ENCODE data around the gene ABCD1.

The ABCD1 gene

DNA sequence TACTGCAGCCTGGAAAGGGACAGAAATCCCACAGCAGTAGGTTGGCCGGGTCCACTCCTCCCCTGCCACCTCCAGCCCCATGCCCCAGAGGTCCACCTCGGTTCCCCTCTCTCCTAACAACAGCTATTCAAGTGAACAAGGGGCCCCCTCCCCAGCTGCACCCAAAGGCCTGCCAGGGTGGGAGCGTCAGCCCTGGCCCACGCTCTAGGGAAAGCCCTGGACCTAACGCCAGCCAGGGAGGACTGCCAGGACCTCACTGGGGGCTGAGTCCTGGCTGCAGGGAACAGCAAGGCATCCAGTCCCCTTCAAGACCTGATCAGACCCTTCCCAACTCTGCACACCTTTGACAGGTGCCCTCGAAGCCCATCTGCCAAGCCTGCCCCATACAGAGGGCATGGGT, 23.7 kb upstream of the ABCD1 start:
- Histone ChIP-seq H3K4me2 (ENCODE audit: low read depth, low read length, poor library complexity, severe bottlenecking) (no peak overlapping the region), H3K9ac (ENCODE audit: low read depth, low read length, poor library complexity, severe bottlenecking) (no peak overlapping the region), H4K20me1 (ENCODE audit: insufficient read depth, low read length, poor library complexity, severe bottlenecking) (no peaks in the 10 kb centered on the region), H3K27me3 (ENCODE audit: insufficient read depth, low read length, poor library complexity, severe bottlenecking) (no peaks in the 10 kb centered on the region), H2AFZ (ENCODE audit: low read length) (no peak overlapping the region), H3K9me3 (ENCODE audit: insufficient read depth, low read depth, low read length) (no peaks in the 10 kb centered on the region), H3K36me3 (ENCODE audit: insufficient read depth, low read length) (peaks cover 22% of the 10 kb centered on the region; the same call in 1 of the 2 replicates), H3K79me2 (ENCODE audit: insufficient read depth, low read length) (no peaks in the 10 kb centered on the region), H3K4me1 (ENCODE audit: insufficient read depth, low read length, poor library complexity, severe bottlenecking) (no peaks in the 10 kb centered on the region), H3K4me3 (ENCODE audit: low read length, poor library complexity, severe bottlenecking) (no peak overlapping the region), H3K9me2 (replicated peaks; ENCODE audit: low read depth, low read length) (no peaks in the 10 kb centered on the region), H3F3A (ENCODE audit: low read depth) (no peaks in the 10 kb centered on the region)
- TF ChIP-seq, protein P1, sequence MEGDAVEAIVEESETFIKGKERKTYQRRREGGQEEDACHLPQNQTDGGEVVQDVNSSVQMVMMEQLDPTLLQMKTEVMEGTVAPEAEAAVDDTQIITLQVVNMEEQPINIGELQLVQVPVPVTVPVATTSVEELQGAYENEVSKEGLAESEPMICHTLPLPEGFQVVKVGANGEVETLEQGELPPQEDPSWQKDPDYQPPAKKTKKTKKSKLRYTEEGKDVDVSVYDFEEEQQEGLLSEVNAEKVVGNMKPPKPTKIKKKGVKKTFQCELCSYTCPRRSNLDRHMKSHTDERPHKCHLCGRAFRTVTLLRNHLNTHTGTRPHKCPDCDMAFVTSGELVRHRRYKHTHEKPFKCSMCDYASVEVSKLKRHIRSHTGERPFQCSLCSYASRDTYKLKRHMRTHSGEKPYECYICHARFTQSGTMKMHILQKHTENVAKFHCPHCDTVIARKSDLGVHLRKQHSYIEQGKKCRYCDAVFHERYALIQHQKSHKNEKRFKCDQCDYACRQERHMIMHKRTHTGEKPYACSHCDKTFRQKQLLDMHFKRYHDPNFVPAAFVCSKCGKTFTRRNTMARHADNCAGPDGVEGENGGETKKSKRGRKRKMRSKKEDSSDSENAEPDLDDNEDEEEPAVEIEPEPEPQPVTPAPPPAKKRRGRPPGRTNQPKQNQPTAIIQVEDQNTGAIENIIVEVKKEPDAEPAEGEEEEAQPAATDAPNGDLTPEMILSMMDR (conservative IDR thresholded peaks at IDR 0.05; ENCODE audit: low read length) = no peak
- TF ChIP-seq EZH2phosphoT487 (IDR thresholded peaks at IDR 0.05; ENCODE audit: borderline replicate concordance) = no peak

GRCh38 chrX:153701706-153702105, 22.9 kb upstream of the ABCD1 start:
- H3K36me3 ChIP-seq (ENCODE audit: insufficient read depth, low read length) = peaks cover 22% of the 10 kb centered on the region; the same call in 1 of the 2 replicates
- H3K4me2 ChIP-seq (ENCODE audit: low read depth, low read length, poor library complexity, severe bottlenecking) = no peak overlapping the region
- no peak for TF ChIP-seq EZH2phosphoT487 (IDR thresholded peaks at IDR 0.05; ENCODE audit: borderline replicate concordance)
- TF ChIP-seq, protein P1 (conservative IDR thresholded peaks at IDR 0.05; ENCODE audit: low read length) = no peak
- H3K79me2 ChIP-seq (ENCODE audit: insufficient read depth, low read length) = no peaks in the 10 kb centered on the region
- no peak overlapping the region for H3K4me3 ChIP-seq (ENCODE audit: low read length, poor library complexity, severe bottlenecking)
- H3F3A ChIP-seq (ENCODE audit: low read depth) = no peaks in the 10 kb centered on the region
- no peaks in the 10 kb centered on the region for H3K9me3 ChIP-seq (ENCODE audit: insufficient read depth, low read depth, low read length)
- no peaks in the 10 kb centered on the region for H3K4me1 ChIP-seq (ENCODE audit: insufficient read depth, low read length, poor library complexity, severe bottlenecking)
- no peaks in the 10 kb centered on the region for H3K27me3 ChIP-seq (ENCODE audit: insufficient read depth, low read length, poor library complexity, severe bottlenecking)
- no peak overlapping the region for H2AFZ ChIP-seq (ENCODE audit: low read length)
- H3K9ac ChIP-seq (ENCODE audit: low read depth, low read length, poor library complexity, severe bottlenecking) = no peak overlapping the region
- H3K9me2 ChIP-seq (replicated peaks; ENCODE audit: low read depth, low read length) = no peaks in the 10 kb centered on the region
- H4K20me1 ChIP-seq (ENCODE audit: insufficient read depth, low read length, poor library complexity, severe bottlenecking) = no peaks in the 10 kb centered on the region

DNA sequence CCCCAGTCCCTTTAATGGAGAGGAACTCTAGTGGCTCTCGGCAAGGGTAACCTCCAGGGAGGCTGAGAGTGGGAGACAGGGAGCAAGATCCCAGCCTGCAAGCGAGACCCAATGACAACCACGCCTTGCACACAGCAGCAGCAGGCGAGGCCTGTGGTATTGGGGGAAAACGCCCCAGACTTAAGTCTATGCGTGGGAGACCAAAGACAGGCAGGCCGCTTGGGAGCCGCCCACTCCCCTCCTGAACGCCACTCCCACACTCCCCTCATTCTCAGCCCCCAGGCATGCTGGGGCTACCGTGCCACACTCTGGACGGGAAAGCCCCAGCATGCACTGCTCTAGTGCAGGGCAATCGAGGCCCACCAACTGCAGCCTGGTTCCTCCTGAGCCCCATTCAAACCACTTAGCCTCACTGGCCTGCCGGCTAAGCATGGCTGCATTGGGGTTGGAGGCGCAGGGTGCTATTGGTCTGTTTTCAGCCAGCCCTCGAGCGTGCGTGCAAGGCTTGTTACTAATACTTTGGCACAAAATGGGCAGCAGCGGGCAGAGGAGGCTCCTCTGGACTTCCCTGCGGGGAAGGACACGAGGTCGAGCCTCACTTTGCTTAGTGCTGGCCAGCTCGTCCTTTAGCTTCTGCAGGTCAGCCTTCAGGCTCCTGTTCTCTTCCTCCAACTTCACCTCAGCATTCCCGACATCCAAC, 22.2 kb upstream of the ABCD1 start:
- Histone ChIP-seq H3K4me3 (ENCODE audit: low read length, poor library complexity, severe bottlenecking) (no peak overlapping the region), H3K9me2 (replicated peaks; ENCODE audit: low read depth, low read length) (no peaks in the 10 kb centered on the region), H3F3A (ENCODE audit: low read depth) (no peaks in the 10 kb centered on the region), H3K9me3 (ENCODE audit: insufficient read depth, low read depth, low read length) (no peaks in the 10 kb centered on the region), H3K4me2 (ENCODE audit: low read depth, low read length, poor library complexity, severe bottlenecking) (no peak overlapping the region), H4K20me1 (ENCODE audit: insufficient read depth, low read length, poor library complexity, severe bottlenecking) (no peaks in the 10 kb centered on the region), H3K36me3 (ENCODE audit: insufficient read depth, low read length) (peaks cover 19% of the 10 kb centered on the region; the same call in 1 of the 2 replicates), H3K4me1 (ENCODE audit: insufficient read depth, low read length, poor library complexity, severe bottlenecking) (no peaks in the 10 kb centered on the region), H3K79me2 (ENCODE audit: insufficient read depth, low read length) (no peaks in the 10 kb centered on the region), H3K9ac (ENCODE audit: low read depth, low read length, poor library complexity, severe bottlenecking) (no peak overlapping the region), H2AFZ (ENCODE audit: low read length) (no peak overlapping the region), H3K27me3 (ENCODE audit: insufficient read depth, low read length, poor library complexity, severe bottlenecking) (no peaks in the 10 kb centered on the region)
- no peak for TF ChIP-seq EZH2phosphoT487 (IDR thresholded peaks at IDR 0.05; ENCODE audit: borderline replicate concordance)
- TF ChIP-seq, protein P1 (conservative IDR thresholded peaks at IDR 0.05; ENCODE audit: low read length) = no peak
